Measurements from ENCODE around the gene PCOLCE2.

The PCOLCE2 gene

GRCh38 chr3:142925140-142925539, 36.3 kb upstream of the PCOLCE2 start:
- no peaks in the 10 kb centered on the region for H3K36me3 ChIP-seq (ENCODE audit: insufficient read depth, low read length)
- H3K4me1 ChIP-seq (ENCODE audit: insufficient read depth, low read length, severe bottlenecking), result no peaks in the 10 kb centered on the region
- H3K4me2 ChIP-seq (ENCODE audit: low read length), result no peak overlapping the region
- H4K20me1 ChIP-seq (ENCODE audit: insufficient read depth, low read length), result no peaks in the 10 kb centered on the region
- H3K9me2 ChIP-seq (ENCODE audit: low read depth, low read length), result no peaks in the 10 kb centered on the region
- TF ChIP-seq CTCF (IDR thresholded peaks at IDR 0.05; ENCODE audit: low read length) (no peak), EZH2 (IDR thresholded peaks at IDR 0.05; ENCODE audit: borderline replicate concordance, low read length) (no peak)
- H3K27me3 ChIP-seq (ENCODE audit: insufficient read depth, low read length), result no peaks in the 10 kb centered on the region
- no peak overlapping the region for H3K4me3 ChIP-seq (ENCODE audit: low read depth, low read length, poor library complexity, severe bottlenecking)
- H2AFZ ChIP-seq (ENCODE audit: low read length), result no peak overlapping the region
- no peak overlapping the region for H3K9ac ChIP-seq (ENCODE audit: low read length)
- no peaks in the 10 kb centered on the region for H3K9me3 ChIP-seq (ENCODE audit: low read length)
- no peaks in the 10 kb centered on the region for H3F3A ChIP-seq (ENCODE audit: insufficient read depth, low read length)
- no peaks in the 10 kb centered on the region for H3K79me2 ChIP-seq (ENCODE audit: insufficient read depth, low read length)
- H3K27ac ChIP-seq (ENCODE audit: low read depth, low read length, poor library complexity, severe bottlenecking), result no peak overlapping the region

DNA sequence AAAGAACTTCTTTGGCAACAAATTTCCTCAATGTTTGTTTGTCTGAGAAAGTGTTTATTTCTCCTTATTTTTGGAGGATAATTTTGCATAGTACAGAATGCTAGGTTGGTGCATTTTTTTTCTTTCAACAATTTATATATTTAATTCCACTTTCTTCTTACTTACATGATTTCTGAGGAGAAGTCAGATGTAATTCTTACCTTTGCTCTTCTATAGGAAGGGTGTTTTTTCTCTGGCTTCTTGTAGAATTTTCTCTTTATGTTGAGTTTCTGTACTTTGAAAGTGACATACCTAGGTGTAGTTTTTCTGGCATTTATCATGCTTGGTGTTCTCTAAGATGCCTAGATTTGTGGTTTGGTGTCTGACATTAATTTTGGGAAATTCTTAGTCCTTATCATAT, 34.8 kb upstream of the PCOLCE2 start:
- Histone ChIP-seq H3K9me2 (ENCODE audit: low read depth, low read length) (no peaks in the 10 kb centered on the region), H3K4me3 (ENCODE audit: low read depth, low read length, poor library complexity, severe bottlenecking) (no peak overlapping the region), H3K4me2 (ENCODE audit: low read length) (no peak overlapping the region), H3K79me2 (ENCODE audit: insufficient read depth, low read length) (no peaks in the 10 kb centered on the region), H2AFZ (ENCODE audit: low read length) (no peak overlapping the region), H4K20me1 (ENCODE audit: insufficient read depth, low read length) (no peaks in the 10 kb centered on the region), H3F3A (ENCODE audit: insufficient read depth, low read length) (no peaks in the 10 kb centered on the region), H3K4me1 (ENCODE audit: insufficient read depth, low read length, severe bottlenecking) (no peaks in the 10 kb centered on the region), H3K36me3 (ENCODE audit: insufficient read depth, low read length) (no peaks in the 10 kb centered on the region), H3K27ac (ENCODE audit: low read depth, low read length, poor library complexity, severe bottlenecking) (no peak overlapping the region), H3K9me3 (ENCODE audit: low read length) (no peaks in the 10 kb centered on the region), H3K27me3 (ENCODE audit: insufficient read depth, low read length) (no peaks in the 10 kb centered on the region), H3K9ac (ENCODE audit: low read length) (no peak overlapping the region)
- TF ChIP-seq CTCF (IDR thresholded peaks at IDR 0.05; ENCODE audit: low read length), result no peak
- no peak for TF ChIP-seq EZH2 (IDR thresholded peaks at IDR 0.05; ENCODE audit: borderline replicate concordance, low read length)

DNA sequence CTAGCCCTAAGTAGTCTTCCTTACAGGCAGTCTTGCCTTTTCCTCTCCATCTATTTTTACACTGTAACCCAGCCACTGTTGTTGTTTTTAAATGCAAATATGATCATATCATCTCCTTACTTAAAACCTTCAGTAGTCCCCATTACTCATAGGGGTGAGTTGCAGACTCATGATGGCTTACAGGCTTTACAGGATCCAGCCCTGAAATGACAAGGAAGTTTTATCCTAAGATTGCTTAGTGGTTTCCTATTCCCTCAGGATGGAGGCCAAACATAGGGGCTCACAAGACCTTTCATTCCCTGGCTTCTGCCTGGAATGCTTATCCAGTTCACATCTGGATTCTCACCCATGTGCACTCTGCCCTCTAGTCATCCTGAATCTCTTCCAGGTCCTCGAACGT, 27.7 kb upstream of the PCOLCE2 start:
- H3K9me3 ChIP-seq (ENCODE audit: low read length), result no peaks in the 10 kb centered on the region
- H3K4me3 ChIP-seq (ENCODE audit: low read depth, low read length, poor library complexity, severe bottlenecking), result no peak overlapping the region
- no peaks in the 10 kb centered on the region for H3K79me2 ChIP-seq (ENCODE audit: insufficient read depth, low read length)
- H3K36me3 ChIP-seq (ENCODE audit: insufficient read depth, low read length), result no peaks in the 10 kb centered on the region
- H3K9me2 ChIP-seq (ENCODE audit: low read depth, low read length), result no peaks in the 10 kb centered on the region
- H4K20me1 ChIP-seq (ENCODE audit: insufficient read depth, low read length), result no peaks in the 10 kb centered on the region
- peaks cover 3% of the 10 kb centered on the region; the same call in 1 of the 2 replicates for H3K27me3 ChIP-seq (ENCODE audit: insufficient read depth, low read length)
- no peak overlapping the region for H2AFZ ChIP-seq (ENCODE audit: low read length)
- no peak overlapping the region for H3K4me2 ChIP-seq (ENCODE audit: low read length)
- no peaks in the 10 kb centered on the region for H3F3A ChIP-seq (ENCODE audit: insufficient read depth, low read length)
- no peak overlapping the region for H3K27ac ChIP-seq (ENCODE audit: low read depth, low read length, poor library complexity, severe bottlenecking)
- TF ChIP-seq CTCF (IDR thresholded peaks at IDR 0.05; ENCODE audit: low read length), result no peak
- TF ChIP-seq EZH2 (IDR thresholded peaks at IDR 0.05; ENCODE audit: borderline replicate concordance, low read length), result no peak
- H3K9ac ChIP-seq (ENCODE audit: low read length), result no peak overlapping the region
- H3K4me1 ChIP-seq (ENCODE audit: insufficient read depth, low read length, severe bottlenecking), result no peaks in the 10 kb centered on the region
